ENCODE data around the gene CPNE2. TPM values are rescaled to one million over a fixed set of nuclear protein-coding genes. Genes with fewer than 3 reads are reported as not detected.

Gene CPNE2
- total RNA-seq, 1 donor from 2014 or later, result 33.9 TPM

DNA sequence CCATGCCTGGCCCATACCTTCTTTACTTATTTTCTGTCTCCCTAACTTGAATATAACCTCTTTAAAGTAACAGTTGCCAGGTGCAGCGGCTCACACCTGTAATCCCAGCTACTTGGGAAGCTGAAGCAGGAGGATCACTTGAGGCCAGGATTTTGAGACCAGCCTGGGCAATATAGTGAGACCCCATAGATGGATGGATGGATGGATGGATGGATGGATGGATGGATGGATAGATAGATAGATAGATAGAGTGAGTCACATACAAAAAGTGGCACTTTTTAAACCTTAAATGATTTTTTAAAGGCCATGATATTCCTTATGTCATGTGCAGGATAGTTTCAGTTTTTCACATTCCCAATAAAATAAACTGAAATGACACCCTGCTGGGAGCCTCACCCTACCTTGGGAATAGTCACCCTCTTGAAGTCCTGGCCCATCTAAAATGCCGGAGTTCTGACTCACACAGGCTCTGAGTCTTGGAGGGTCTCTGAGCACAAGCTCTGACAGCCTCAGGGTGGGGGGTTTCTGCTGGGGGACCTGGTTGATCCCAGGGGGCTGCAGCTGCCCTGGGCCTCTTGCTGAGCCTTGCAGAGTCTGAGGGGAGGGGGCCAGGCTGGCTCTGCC, 26.2 kb downstream of the CPNE2 start:
- no peak overlapping the region for H3K27ac Mint-ChIP-seq (ENCODE audit: unreplicated experiment)
- DNase-seq (ENCODE audit: extremely low spot score, unreplicated experiment), result no peak
- H3K36me3 Mint-ChIP-seq (ENCODE audit: unreplicated experiment), result peaks cover 20% of the 10 kb centered on the region
- TF ChIP-seq, protein P1, sequence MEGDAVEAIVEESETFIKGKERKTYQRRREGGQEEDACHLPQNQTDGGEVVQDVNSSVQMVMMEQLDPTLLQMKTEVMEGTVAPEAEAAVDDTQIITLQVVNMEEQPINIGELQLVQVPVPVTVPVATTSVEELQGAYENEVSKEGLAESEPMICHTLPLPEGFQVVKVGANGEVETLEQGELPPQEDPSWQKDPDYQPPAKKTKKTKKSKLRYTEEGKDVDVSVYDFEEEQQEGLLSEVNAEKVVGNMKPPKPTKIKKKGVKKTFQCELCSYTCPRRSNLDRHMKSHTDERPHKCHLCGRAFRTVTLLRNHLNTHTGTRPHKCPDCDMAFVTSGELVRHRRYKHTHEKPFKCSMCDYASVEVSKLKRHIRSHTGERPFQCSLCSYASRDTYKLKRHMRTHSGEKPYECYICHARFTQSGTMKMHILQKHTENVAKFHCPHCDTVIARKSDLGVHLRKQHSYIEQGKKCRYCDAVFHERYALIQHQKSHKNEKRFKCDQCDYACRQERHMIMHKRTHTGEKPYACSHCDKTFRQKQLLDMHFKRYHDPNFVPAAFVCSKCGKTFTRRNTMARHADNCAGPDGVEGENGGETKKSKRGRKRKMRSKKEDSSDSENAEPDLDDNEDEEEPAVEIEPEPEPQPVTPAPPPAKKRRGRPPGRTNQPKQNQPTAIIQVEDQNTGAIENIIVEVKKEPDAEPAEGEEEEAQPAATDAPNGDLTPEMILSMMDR (IDR thresholded peaks at IDR 0.05), result no peak
- H3K4me1 Mint-ChIP-seq (ENCODE audit: unreplicated experiment), result peaks cover 15% of the 10 kb centered on the region
- no peaks in the 10 kb centered on the region for H3K27me3 Mint-ChIP-seq (ENCODE audit: unreplicated experiment)
- no peak overlapping the region for H3K4me3 Mint-ChIP-seq (ENCODE audit: unreplicated experiment)
- H3K9me3 Mint-ChIP-seq (ENCODE audit: unreplicated experiment), result no peaks in the 10 kb centered on the region

DNA sequence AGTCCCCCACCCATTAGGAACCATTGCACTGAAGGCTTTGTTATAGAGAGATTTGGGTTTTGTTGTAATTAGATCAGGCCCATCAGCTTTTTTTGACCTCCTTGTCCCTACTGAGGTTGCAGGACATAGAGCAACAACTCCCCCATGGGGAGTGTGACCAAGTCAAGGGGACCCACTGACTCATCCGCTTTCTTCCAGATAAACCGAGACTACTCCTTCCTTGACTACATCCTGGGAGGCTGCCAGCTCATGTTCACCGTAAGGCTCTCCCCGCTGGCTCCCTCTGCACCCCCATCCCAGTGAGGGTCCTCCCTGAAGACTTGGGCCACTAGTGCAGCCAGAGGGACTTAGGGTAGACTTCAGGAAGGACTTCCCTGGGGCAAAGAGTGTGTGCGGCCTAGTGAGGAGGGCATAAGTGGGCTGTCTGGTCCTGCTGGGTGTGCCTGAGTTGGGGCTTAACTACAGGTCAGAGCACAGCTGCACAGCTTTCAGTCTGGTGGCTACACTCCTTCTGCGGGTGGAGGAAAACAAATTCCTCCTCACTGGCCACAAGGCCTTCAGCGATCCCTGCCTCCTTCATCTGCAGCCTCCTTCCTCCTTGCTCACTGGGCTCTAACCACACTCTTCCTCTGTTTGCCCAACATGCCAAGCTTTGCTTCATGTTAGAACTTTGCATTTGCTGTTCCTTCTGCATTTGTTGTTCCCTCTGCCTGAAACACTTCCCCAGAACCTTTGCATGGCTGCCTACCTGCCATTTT, 31.0 kb downstream of the CPNE2 start:
- no peak for DNase-seq (ENCODE audit: extremely low spot score, unreplicated experiment)
- no peaks in the 10 kb centered on the region for H3K9me3 Mint-ChIP-seq (ENCODE audit: unreplicated experiment)
- H3K4me1 Mint-ChIP-seq (ENCODE audit: unreplicated experiment), result no peaks in the 10 kb centered on the region
- H3K4me3 Mint-ChIP-seq (ENCODE audit: unreplicated experiment), result no peak overlapping the region
- H3K27me3 Mint-ChIP-seq (ENCODE audit: unreplicated experiment), result no peaks in the 10 kb centered on the region
- H3K27ac Mint-ChIP-seq (ENCODE audit: unreplicated experiment), result no peak overlapping the region
- TF ChIP-seq, protein P1 (IDR thresholded peaks at IDR 0.05), result no peak
- peaks cover 18% of the 10 kb centered on the region for H3K36me3 Mint-ChIP-seq (ENCODE audit: unreplicated experiment)

DNA sequence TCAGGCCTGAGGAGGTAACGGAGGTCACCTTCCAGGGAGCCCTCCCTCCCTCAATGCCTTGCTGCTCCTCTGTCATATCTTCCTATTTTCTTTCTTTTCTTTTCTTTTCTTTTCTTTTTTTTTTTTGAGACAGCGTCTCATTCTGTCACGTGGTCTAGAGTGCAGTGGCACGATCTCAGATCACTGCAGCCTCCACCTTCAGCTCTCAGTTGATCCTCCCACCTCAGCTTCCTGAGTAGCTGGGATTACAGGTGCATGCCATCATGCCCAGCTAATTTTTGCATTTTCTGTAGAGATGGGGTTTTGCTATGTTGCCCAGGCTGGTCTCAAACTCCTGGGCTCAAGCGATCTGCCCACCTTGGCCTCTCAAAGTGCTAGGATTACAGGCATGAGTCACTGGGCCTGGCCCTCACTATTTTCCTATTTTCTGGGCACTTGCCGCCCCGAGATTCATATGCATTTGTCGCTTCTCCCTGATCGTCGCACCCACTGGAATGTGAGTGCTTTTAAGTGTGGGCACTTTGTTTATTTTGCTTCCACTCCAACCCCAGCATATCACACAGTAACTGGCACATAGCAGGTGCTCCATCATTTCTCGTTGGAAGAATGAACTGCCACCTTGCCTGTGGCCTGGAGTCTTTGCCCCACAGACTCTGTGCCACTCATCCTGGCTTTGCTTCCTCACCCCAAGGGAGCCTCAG, 31.7 kb downstream of the CPNE2 start:
- peaks cover 18% of the 10 kb centered on the region for H3K36me3 Mint-ChIP-seq (ENCODE audit: unreplicated experiment)
- no peak overlapping the region for H3K4me3 Mint-ChIP-seq (ENCODE audit: unreplicated experiment)
- TF ChIP-seq, protein P1 (IDR thresholded peaks at IDR 0.05), result no peak
- H3K4me1 Mint-ChIP-seq (ENCODE audit: unreplicated experiment), result no peaks in the 10 kb centered on the region
- H3K9me3 Mint-ChIP-seq (ENCODE audit: unreplicated experiment), result no peaks in the 10 kb centered on the region
- H3K27me3 Mint-ChIP-seq (ENCODE audit: unreplicated experiment), result no peaks in the 10 kb centered on the region
- H3K27ac Mint-ChIP-seq (ENCODE audit: unreplicated experiment), result no peak overlapping the region
- DNase-seq (ENCODE audit: extremely low spot score, unreplicated experiment), result no peak

GRCh38 chr16:57125376-57125775, 33.0 kb downstream of the CPNE2 start:
- DNase-seq (ENCODE audit: extremely low spot score, unreplicated experiment), result no peak
- Mint-ChIP-seq H3K4me1 (ENCODE audit: unreplicated experiment) (no peaks in the 10 kb centered on the region), H3K27me3 (ENCODE audit: unreplicated experiment) (no peaks in the 10 kb centered on the region), H3K36me3 (ENCODE audit: unreplicated experiment) (peaks cover 18% of the 10 kb centered on the region), H3K9me3 (ENCODE audit: unreplicated experiment) (no peaks in the 10 kb centered on the region), H3K27ac (ENCODE audit: unreplicated experiment) (no peak overlapping the region), H3K4me3 (ENCODE audit: unreplicated experiment) (no peak overlapping the region)
- TF ChIP-seq, protein P1 (IDR thresholded peaks at IDR 0.05), result no peak

- peaks cover 18% of the 10 kb centered on the region for H3K36me3 Mint-ChIP-seq (ENCODE audit: unreplicated experiment)
- no peak for DNase-seq (ENCODE audit: extremely low spot score, unreplicated experiment)
- no peak overlapping the region for H3K27ac Mint-ChIP-seq (ENCODE audit: unreplicated experiment)
- H3K9me3 Mint-ChIP-seq (ENCODE audit: unreplicated experiment), result no peaks in the 10 kb centered on the region
- H3K4me1 Mint-ChIP-seq (ENCODE audit: unreplicated experiment), result no peaks in the 10 kb centered on the region
- H3K27me3 Mint-ChIP-seq (ENCODE audit: unreplicated experiment), result no peaks in the 10 kb centered on the region
- H3K4me3 Mint-ChIP-seq (ENCODE audit: unreplicated experiment), result no peak overlapping the region
- TF ChIP-seq, protein P1 (IDR thresholded peaks at IDR 0.05), result no peak
Observed at GRCh38 chr16:57125969-57126368, 33.6 kb downstream of the CPNE2 start.
